ENCODE data around the gene C5AR2.

Gene C5AR2

GRCh38 chr19:47390533-47391488 lies 58.8 kb downstream of the C5AR2 start:
- no peak for DNase-seq

DNA sequence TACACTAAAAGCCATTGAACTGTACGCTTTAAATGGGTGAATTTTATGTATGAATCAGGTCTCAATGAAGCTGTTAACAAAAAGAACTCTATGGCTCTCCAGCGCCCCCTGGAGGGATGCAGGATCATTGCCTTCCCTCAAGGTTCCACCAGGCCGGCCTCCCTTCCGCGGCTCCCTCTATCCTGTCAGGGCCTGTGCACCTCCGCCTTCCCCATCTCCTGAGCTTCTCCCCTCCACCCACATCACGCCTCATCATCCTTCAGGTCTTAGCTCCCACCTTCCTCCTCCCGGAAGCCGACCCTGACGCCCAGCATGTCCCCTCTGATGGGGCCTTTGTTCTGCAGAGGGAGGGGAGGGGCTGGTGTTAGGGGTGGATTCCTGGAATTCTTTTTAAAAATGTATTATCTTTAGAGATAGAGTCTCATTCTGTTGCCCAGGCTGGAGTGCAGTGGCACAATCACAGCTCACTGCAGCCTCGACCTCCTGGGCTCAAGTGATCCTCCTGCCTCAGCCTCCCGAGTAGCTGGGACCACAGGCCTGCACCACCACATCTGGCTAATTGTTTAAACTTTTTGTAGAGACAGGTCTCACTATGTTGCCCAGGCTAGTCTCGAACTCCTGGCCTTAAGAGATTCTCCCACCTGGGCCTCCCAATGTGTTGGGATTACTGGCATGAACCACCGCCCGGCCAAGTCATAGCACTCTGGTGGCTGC lies 59.7 kb downstream of the C5AR2 start:
- peak; percentile 83 for DNase-seq
